ENCODE measurements around the gene CR1L. TPM values are rescaled to one million over a fixed set of nuclear protein-coding genes. Genes with fewer than 3 reads are reported as not detected.

The CR1L gene
- total and polyA plus RNA-seq, 9 of the 15 experiments (the other 6 are each of a cell fraction or from before 2014, with no cell fraction given): 10.1 to 74.8 (median 34.3) TPM

- TF ChIP-seq ELF4 (CRISPR knock-in tag; IDR thresholded peaks at IDR 0.05) (0 out of 2 replicates have a peak, but pooled peaks have one; percentile 18), PHB2 (IDR thresholded peaks at IDR 0.05; ENCODE audit: low read depth) (0 out of 2 replicates have a peak, but pooled peaks have one; percentile 29), HDAC1 (IDR thresholded peaks at IDR 0.05) (0 out of 4 replicates have a peak, but pooled peaks of 1 of the 2 experiments have one; percentile 19), PTBP1 (IDR thresholded peaks at IDR 0.05; ENCODE audit: low read depth, low read length) (no peak), SIN3B (IDR thresholded peaks at IDR 0.05; ENCODE audit: low read depth) (no peak), MGA (IDR thresholded peaks at IDR 0.05) (0 out of 2 replicates have a peak, but pooled peaks have one; percentile 13), MLLT1 (IDR thresholded peaks at IDR 0.05) (peak in 1 of 2 experiments; percentile 71; a peak in 2 of 4 replicates), FOXK2 (conservative IDR thresholded peaks at IDR 0.05 in 1 of 2, IDR thresholded peaks at IDR 0.05 in 1 of 2; ENCODE audit: low read depth in 2 of 2) (0 out of 4 replicates have a peak, but pooled peaks of 1 of the 2 experiments have one; percentile 26), CEBPB (tag; IDR thresholded peaks at IDR 0.05) (peak; percentile 76), POLR2G (IDR thresholded peaks at IDR 0.05; ENCODE audit: low read depth, low read length) (no peak), PCBP2 (IDR thresholded peaks at IDR 0.05; ENCODE audit: low read depth, low read length, poor library complexity, severe bottlenecking) (no peak), ZFX (CRISPR knock-in tag; IDR thresholded peaks at IDR 0.05) (no peak), KAT7 (CRISPR knock-in tag; IDR thresholded peaks at IDR 0.05; ENCODE audit: borderline replicate concordance) (no peak)
These were observed 110.2 kb downstream of the CR1L start (continued) for GRCh38 chr1:207754974-207755700.

Data from K562 (cell line).